COLO668 (cell line): ENCODE results near the gene GIPC3.
A peak's percentile ranks its signal among the peaks of the same experiment; 100 is the strongest.
"Not testable (repeated sequence)": the region's sequence is repeated elsewhere in the genome, so short reads cannot be mapped to it uniquely, and the experiment has no call there.

Experiments
- DNase-seq: peaks from one replicate; lab custom pipeline; 2025; ENCODE audit not compliant: unreplicated experiment; lab: John Stamatoyannopoulos, UW

The GIPC3 gene

DNA sequence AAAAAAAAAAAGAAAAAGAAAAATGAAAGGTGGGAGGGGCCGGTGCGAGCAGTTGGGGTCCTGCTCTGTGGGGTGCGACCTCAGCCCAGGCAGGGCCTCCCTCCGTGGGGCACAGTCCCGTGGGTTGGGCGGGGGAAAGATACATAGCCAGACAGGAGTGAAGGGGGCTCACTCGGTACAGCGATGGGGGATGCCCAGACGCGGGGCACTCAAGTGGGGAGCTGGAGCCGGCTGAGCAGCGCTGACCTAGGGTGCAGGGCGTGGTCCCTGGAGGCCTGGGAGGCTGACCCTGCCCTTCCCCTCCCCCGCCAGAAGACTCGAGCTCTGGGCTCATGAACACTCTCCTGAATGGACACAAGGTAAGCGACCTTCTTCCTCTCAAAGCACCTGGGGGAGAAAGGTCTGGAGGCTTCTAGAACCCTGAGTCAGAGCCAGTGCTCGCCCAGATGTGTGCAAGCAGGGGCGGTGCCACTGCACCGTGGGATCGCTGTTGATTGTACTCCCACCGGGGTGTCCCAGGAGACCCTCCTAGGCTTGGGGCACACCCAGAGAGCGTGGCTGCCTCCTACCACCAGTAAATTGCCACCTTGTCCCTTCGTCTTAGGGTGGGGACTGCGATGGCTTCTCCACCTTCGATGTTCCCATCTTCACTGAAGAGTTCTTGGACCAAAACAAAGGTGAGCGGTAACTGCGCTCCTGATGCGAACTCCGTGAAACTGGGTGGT is 9.2 kb upstream of the GIPC3 start:
- DNase-seq, result no peak

- DNase-seq, result no peak
Observed at GRCh38 chr19:3576696-3577443, 8.4 kb upstream of the GIPC3 start.

- DNase-seq, result no peak
Observed at GRCh38 chr19:3577723-3578344, 7.4 kb upstream of the GIPC3 start.

DNA sequence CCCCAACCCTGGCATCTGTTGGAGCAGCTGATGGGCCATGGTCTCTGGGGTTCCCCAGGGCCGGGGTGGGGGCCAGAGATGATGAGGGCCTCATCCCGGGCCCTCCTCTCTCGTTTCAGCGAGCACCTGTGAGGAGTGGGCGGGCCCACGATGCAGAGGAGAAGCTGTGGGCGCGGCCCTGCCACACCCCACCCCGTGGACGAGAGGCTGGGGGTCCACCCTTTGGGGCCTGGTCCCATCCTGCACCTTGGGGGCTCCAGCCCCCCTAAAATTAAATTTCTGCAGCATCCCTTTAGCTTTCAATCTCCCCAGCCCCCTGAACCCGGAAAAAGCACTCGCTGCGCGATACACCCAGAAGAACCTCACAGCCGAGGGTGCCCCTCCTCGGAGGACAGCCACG is 6.9 kb upstream of the GIPC3 start:
- DNase-seq, result no peak

DNA sequence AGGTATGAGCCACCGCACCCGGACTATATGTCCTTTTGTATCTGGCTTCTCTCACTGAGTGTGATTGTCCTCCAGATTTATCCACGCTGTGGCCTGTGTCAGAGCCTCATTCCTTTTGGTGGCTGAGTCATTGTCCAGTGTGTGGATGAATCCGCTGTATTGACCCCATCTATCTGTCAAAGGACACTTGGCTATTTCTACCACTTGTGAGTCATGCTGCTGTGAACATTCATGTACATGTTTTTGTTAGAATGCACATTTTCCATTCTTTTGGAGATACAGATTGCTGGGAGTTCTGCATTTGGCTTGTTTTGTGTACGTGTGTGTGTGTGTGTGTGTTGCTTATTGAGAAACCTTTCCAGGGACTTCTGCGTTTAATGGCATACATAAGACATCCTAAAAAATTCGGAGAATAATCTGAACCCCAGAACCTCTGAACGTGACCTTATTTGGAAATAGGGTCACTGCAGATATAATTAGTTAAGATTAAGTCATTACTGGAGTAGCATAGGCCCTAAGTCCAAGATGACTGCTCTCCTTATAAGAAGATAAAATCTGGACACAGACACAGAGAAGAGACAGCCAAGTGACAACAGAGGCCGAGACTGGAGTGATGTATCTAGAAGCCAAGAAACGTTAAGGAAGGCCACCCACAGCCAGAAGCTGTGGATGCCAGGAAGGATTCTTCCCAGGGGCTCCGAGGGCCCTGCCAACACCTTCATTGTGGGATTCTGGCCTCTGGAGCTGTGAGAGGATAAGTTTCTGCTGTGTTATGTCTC is 4.9 kb upstream of the GIPC3 start:
- DNase-seq, result no peak

- not testable (repeated sequence) for DNase-seq
Observed at GRCh38 chr19:3581792-3582191, 3.5 kb upstream of the GIPC3 start.

DNA sequence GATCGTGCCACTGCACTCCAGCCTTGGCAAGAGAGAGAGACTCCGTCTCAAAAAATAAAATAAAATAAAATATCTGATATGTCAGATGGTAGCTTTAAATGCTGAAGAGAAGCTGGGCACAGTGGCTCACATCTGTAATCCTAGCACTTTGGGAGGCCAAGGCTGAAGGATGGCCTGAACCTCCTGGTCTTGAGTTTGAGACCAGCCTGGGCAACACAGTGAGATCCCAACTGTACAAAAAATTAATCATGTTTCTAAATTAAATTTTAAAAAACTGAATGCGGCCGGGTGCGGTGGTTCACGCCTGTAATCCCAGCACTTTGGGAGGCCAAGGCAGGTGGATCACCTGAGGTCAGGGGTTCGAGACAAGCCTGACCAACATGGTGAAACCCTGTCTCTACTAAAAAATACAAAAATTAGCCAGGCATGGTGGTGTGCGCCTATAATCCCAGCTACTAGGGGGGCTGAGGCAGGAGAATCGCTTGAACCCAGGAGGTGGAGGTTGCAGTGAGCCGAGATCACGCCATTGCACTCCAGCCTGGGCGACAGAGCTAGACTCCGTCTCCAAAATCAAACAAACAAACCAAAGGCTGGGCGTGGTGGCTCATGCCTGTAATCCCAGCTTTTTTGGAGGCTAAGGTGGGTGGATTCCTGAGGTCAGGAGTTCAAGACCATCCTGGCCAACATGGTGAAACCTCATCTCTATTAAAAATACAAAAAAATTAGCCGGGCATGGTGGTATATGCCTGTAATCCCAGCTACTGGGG is 1.1 kb upstream of the GIPC3 start:
- DNase-seq, result not testable (repeated sequence)

GRCh38 chr19:3586127-3586626 is 899 bp downstream of the GIPC3 start:
- DNase-seq, result peak; percentile 36

GRCh38 chr19:3586707-3587346 is 1.5 kb downstream of the GIPC3 start:
- no peak for DNase-seq

GRCh38 chr19:3589439-3589838 is 4.2 kb downstream of the GIPC3 start:
- no peak for DNase-seq

DNA sequence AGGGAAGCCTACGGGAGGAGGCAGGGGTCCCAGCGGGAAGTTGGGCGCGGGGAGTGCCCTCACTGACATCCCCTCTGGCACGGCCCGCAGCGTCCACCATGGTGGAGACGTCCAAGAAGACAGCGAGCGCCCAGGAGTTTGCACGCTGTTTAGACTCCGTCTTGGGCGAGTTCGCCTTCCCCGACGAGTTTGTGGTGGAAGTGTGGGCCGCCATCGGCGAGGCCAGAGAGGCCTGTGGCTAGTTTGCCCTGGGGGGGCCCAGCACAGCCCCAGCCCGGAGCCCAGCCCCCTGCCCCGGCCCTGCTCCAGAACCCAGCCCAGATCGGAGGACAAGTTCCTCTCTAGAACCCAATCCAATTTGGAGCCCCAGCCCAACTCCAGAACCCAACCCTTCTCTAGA is 4.7 kb downstream of the GIPC3 start:
- no peak for DNase-seq

DNA sequence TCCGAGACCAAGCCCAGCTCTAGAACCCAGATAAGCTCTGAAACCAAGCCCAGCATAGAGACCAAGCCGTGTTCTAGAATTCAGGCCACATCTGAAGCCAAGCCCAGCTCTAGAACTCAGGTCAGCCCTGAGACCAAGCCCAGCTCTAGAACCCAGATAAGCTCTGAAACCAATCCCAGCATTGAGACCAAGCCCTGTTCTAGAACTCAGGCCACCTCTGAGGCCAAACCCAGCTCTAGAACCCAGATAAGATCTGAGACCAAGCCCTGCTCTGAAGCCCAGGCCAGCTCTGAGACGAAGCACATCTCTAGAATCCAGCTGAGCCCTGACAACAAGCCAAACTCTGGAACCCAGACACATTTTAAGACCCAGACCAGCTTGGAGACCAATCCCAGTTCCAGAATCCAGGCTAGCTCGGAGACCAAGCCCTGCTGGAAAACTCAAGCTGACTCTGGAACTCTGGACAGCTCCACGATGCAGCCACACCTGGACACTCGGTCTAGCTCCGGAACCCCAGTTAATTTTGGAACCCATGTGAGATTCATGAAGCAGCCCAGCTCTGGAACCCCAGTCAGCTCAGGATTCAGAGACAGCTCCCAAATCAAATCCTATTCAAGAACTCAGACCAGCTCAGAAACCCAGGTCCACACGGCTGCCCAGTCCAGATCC is 5.8 kb downstream of the GIPC3 start:
- no peak for DNase-seq

DNA sequence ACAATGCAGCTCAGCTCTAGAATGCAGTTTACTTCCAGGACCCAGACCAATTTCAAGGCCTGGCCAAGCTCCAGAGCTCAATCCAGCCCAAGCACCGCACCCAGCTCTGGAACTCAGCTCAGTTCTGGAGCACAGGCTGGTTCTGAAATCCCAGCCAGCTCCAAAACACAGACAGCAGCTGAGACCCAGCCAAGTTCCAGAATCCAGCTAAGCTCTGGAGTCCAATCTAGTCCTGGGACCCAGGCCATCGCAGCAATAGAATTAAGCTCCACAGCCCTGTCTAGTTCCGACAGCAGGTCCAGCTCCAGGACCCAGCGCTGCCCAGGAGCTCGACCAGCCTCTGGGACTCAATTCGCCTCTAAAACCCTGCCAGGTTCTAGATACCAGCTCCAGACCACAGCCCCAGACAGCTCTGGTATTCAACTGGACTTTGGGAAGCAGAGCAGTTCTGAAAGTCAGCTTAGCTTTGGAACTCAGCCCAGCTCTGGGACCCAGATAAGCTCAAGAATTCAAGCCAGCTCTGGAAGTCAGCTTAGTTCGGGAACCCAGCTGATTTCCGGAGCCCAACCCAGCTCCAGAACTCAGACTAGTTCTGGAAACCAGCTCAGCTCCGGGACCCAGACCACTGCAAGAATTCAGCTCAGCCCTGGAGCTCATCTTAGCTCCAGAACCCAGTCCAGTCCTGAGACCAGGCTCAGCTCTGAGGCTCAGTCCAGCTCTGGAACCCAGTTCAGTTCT is 6.8 kb downstream of the GIPC3 start:
- DNase-seq, result no peak

DNA sequence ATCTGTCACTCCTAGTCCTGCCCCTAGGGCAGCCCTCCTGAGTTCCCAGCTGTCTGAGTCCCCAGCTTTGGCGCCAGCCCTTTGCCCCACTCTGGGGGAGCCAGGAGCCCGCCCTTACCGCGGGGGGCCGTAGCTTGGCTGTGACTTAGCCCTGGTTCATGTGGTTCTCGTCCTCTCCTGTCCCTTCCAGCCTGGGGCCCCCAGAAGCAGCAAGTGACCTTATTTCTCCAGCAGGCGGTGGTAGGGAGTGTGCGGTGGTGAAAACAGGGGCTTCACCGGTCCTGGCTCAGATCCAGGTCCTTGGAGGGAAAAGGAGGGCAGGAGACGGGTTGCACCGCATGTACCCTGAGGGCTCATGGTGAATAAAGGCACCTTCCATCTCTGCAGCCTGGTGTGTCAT is 7.9 kb downstream of the GIPC3 start:
- DNase-seq, result no peak

GRCh38 chr19:3595521-3596061 is 10.3 kb downstream of the GIPC3 start:
- no peak for DNase-seq

- DNase-seq, result no peak
Observed at GRCh38 chr19:3599776-3600187, 14.5 kb downstream of the GIPC3 start.

- DNase-seq, result no peak
Observed at GRCh38 chr19:3601021-3601420, 15.7 kb downstream of the GIPC3 start.

GRCh38 chr19:3603121-3603811 is 18.0 kb downstream of the GIPC3 start:
- DNase-seq, result no peak
